OCI-LY1 (cell line): Measurements from ENCODE around the gene SHROOM2.

ENCODE experiments used
- CTCF ChIP-seq: fragments of 200-600 bp; sonication (generic), shearing (Covaris generic); IDR thresholded peaks from 2 replicates; pipeline ENCODE4 v1.5.1; 2017; ENCODE audit warnings: mild to moderate bottlenecking, antibody characterized with exemption, low read length, moderate library complexity, mixed read lengths
- EZH2 ChIP-seq: fragments of 200-600 bp; sonication (generic), shearing (Covaris generic); IDR thresholded peaks from 2 replicates; pipeline ENCODE4 v1.8.0; 2017; ENCODE audit warnings: borderline replicate concordance, mixed run types, mild to moderate bottlenecking, antibody characterized with exemption, low read length, moderate library complexity, mixed read lengths

- no peak for TF ChIP-seq CTCF
- TF ChIP-seq EZH2: no peak
These were observed 139.8 kb downstream of the SHROOM2 start for GRCh38 chrX:9926002-9926401.
